Fibroblast of pulmonary artery (primary cell): ENCODE measurements around the gene CPZ.

Experiments
- DNase-seq: peaks from one replicate; pipeline ENCODE4 v3.0.0-alpha.2; 2010; ENCODE audit warnings: low read depth
- H3K4me3 ChIP-seq: replicated peaks from 2 replicates; pipeline ENCODE4 v1.5.1; 2011; ENCODE audit warnings: low read depth, mild to moderate bottlenecking, control low read depth, low read length, moderate library complexity
- TF ChIP-seq, protein P1 (sequence below): IDR thresholded peaks from 2 replicates; pipeline ENCODE4 v1.5.1; 2011; ENCODE audit warnings: mild to moderate bottlenecking, control low read depth, low read length, inconsistent platforms; ENCODE audit errors: missing control alignments

Gene CPZ

GRCh38 chr4:8580321-8581093 lies 12.1 kb upstream of the CPZ start, which contains the start of gene GPR78:
Gene GPR78 (plus strand): TSS chr4:8580392. CDS start chr4:8580983, 591 bp downstream.
- H3K4me3 ChIP-seq, result no peak within 1 kb of the TSS
- TF ChIP-seq, protein P1, sequence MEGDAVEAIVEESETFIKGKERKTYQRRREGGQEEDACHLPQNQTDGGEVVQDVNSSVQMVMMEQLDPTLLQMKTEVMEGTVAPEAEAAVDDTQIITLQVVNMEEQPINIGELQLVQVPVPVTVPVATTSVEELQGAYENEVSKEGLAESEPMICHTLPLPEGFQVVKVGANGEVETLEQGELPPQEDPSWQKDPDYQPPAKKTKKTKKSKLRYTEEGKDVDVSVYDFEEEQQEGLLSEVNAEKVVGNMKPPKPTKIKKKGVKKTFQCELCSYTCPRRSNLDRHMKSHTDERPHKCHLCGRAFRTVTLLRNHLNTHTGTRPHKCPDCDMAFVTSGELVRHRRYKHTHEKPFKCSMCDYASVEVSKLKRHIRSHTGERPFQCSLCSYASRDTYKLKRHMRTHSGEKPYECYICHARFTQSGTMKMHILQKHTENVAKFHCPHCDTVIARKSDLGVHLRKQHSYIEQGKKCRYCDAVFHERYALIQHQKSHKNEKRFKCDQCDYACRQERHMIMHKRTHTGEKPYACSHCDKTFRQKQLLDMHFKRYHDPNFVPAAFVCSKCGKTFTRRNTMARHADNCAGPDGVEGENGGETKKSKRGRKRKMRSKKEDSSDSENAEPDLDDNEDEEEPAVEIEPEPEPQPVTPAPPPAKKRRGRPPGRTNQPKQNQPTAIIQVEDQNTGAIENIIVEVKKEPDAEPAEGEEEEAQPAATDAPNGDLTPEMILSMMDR, result no peak
- peak; percentile 56 for DNase-seq

DNA sequence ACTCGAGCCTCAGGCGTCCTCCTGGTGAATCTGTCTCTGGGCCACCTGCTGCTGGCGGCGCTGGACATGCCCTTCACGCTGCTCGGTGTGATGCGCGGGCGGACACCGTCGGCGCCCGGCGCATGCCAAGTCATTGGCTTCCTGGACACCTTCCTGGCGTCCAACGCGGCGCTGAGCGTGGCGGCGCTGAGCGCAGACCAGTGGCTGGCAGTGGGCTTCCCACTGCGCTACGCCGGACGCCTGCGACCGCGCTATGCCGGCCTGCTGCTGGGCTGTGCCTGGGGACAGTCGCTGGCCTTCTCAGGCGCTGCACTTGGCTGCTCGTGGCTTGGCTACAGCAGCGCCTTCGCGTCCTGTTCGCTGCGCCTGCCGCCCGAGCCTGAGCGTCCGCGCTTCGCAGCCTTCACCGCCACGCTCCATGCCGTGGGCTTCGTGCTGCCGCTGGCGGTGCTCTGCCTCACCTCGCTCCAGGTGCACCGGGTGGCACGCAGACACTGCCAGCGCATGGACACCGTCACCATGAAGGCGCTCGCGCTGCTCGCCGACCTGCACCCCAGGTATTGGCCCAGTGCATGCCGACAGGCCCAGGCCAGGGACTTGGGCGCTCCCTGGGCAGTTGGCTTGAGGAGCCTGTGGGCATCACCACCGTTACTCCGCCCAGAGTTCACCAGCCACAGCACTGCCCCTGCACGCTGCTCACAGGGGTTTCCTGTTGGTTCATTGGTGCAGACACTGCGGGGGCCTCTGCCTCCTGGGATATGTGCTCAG lies 11.3 kb upstream of the CPZ start:
- no peak for DNase-seq
- TF ChIP-seq, protein P1, result no peak
- no peak overlapping the region for H3K4me3 ChIP-seq

GRCh38 chr4:8582016-8582415 lies 10.5 kb upstream of the CPZ start:
- TF ChIP-seq, protein P1, result no peak

GRCh38 chr4:8582436-8582835 lies 10.1 kb upstream of the CPZ start:
- TF ChIP-seq, protein P1, result no peak
- DNase-seq, result no peak
- no peak overlapping the region for H3K4me3 ChIP-seq

More at GRCh38 chr4:8582016-8582415, 10.5 kb upstream of the CPZ start:
- no peak overlapping the region for H3K4me3 ChIP-seq
- no peak for DNase-seq

- TF ChIP-seq, protein P1, result no peak
- no peak for DNase-seq
- no peak overlapping the region for H3K4me3 ChIP-seq
These were observed 9.5 kb upstream of the CPZ start for GRCh38 chr4:8582941-8583654.

DNA sequence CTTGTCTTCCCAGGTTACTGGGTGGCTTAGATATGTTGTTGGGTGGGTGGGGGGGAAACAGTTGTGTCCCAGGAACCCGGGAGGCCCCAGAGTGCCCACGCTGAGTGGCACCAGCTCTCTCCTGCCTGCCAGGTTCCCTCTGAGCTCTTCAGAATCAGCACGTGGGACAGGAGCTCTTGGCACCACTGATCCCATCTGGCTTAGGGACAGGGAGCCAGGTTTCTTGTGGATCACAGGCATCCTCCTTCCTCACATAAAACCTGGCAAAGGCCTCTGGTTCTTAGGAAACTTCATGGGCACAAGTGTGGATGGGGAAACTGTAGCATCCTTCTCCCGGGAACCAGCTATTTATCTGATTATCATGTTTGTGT lies 8.9 kb upstream of the CPZ start:
- H3K4me3 ChIP-seq, result no peak overlapping the region
- TF ChIP-seq, protein P1, result no peak
- DNase-seq, result no peak
